NB4 (cell line): ENCODE data around the gene PCLO.

Experiments
- POLR2A ChIP-seq: IDR thresholded peaks from 2 replicates; pipeline ENCODE4 v1.6.1; 2011; ENCODE audit warnings: mild to moderate bottlenecking; ENCODE audit not compliant: insufficient read length; ENCODE audit errors: extremely low read depth
- TF ChIP-seq, protein P1 (sequence below): IDR thresholded peaks from one replicate; pipeline ENCODE4 v1.5.1; 2012; ENCODE audit warnings: low read depth, low read length

DNA sequence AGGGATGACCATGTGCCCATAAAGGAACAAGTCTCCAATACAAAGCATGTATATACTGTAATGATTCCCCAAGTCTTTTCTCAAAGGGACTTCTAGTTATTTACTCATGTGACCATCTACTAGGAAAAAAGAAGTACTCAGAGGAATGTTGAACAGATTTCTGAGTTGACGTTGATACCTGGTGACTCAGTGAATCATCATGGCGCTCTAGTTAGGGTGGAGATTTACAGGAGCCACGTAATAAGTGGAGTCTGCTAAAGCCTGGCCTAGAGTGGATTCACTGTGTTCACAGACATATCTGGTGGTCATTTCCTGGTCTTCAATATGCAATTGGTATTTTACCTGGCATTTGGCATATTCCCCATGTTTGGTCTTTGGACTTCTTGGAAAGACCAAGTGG, 416.9 kb downstream of the PCLO start:
- TF ChIP-seq, protein P1, sequence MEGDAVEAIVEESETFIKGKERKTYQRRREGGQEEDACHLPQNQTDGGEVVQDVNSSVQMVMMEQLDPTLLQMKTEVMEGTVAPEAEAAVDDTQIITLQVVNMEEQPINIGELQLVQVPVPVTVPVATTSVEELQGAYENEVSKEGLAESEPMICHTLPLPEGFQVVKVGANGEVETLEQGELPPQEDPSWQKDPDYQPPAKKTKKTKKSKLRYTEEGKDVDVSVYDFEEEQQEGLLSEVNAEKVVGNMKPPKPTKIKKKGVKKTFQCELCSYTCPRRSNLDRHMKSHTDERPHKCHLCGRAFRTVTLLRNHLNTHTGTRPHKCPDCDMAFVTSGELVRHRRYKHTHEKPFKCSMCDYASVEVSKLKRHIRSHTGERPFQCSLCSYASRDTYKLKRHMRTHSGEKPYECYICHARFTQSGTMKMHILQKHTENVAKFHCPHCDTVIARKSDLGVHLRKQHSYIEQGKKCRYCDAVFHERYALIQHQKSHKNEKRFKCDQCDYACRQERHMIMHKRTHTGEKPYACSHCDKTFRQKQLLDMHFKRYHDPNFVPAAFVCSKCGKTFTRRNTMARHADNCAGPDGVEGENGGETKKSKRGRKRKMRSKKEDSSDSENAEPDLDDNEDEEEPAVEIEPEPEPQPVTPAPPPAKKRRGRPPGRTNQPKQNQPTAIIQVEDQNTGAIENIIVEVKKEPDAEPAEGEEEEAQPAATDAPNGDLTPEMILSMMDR: no peak
- no peak for TF ChIP-seq POLR2A
